Activated CD4-positive, alpha-beta T cell treated with anti-CD3 and anti-CD28 coated beads for 48 hours (primary cell): ENCODE data around the gene GID4.

ENCODE experiments used
- DNase-seq: peaks from one replicate; pipeline ENCODE4 v3.0.0-alpha.2; 2020

GID4 gene

DNA sequence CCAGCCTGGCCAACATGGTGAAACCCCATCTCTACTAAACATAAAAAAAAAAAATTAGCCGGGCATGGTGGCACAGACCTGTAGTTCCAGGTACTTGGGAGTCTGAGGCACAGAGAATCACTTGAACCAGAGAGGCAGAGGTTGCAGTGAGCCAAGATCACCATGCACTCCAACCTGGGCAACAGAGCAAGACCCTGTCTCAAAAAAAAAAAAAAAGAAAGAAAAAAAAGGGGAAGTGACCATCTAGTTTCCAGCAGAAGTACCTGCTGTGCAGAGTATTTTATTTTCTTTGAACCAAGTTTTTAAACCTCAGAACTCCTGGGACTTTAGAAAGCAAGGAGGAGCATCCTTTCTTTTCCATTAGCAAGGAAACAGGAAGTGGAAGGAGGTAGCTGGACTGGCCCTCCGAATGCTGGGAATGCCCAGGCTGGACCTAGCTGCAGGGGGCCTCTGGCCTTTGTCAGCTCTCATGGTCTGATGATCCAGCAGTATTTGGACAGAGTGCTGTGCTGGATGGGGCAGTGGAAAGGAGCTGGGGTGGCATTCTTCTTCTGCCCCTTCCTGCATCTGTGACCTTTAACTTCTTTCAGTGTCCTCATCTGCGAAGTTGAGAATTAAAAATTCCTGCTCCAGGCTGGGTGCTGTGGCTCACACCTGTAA lies 6.6 kb downstream of the GID4 start:
- no peak for DNase-seq

DNA sequence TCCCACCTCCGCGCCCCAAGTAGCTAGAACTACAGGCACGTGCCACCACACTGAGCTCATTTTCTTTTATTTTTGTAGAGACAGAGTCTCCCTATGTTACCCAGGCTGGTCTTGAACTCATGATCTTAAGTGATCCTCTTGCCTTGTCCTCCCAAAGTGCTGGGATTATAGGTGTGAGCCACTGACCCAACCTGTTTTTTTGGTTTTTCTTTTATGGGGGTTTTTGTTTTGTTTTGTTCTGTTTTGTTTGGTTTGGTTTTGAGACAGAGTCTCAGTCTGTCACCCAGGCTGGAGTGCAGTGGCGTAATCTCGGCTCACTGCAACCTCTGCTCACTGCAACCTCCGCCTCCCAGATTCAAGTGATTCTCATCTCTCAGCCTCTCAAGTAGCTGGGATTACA lies 16.4 kb downstream of the GID4 start:
- DNase-seq, result no peak

DNA sequence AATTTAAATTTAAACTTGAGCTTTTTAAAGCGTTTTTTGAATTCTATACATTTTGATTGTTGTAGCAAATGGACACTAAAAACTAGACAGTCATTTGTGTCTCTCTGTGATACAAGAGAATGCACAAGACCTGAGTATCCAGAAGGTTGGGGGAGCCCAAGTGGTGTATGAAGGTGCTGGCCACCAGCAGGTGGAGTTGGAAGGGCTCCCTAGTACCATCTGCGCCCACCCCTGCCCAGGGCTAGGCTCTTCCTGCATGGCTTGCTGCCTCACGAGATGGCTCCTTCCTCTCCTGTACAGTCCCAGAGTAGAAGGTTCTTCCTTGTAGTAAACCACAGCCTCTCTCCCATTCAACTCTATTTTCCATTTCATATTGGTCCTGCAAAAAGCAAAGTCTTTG lies 17.0 kb downstream of the GID4 start:
- no peak for DNase-seq

DNA sequence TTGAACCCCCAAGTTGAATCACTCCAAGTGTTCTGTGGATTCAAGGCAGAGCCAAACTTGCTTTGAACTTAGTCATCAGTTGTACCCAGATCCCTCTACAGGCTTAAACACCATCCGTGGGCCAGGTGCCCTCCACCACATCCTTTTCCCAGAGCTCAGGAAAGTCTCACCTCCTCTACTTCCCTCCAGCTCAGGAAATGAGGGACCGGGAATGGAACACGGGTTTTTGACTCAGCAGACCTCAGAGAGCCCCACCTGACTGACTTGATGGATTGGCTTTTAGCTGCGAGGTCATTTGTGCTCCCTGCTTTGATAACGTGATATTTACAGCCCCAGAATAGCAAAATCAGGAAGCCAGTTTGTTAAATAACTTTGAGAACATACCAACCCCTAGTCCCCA lies 20.1 kb downstream of the GID4 start:
- DNase-seq, result no peak

DNA sequence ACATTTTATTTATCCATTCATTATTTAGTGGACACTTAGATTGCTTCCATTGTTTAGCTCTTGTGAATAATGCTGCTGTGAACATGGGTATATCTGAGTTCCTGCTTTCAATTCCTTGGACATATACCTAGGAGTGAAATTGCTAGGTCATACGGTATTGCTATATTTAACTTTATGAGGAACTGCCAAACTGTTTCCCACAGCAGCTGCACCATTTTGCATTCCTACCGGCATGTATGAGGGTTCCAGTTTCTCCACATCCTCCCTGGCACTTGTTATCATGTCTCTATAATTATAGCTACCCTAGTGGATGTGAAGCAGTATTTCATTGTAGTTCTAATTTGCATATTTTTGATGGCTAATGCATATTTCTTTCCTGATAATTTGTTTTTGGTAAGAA lies 24.8 kb downstream of the GID4 start:
- no peak for DNase-seq

DNA sequence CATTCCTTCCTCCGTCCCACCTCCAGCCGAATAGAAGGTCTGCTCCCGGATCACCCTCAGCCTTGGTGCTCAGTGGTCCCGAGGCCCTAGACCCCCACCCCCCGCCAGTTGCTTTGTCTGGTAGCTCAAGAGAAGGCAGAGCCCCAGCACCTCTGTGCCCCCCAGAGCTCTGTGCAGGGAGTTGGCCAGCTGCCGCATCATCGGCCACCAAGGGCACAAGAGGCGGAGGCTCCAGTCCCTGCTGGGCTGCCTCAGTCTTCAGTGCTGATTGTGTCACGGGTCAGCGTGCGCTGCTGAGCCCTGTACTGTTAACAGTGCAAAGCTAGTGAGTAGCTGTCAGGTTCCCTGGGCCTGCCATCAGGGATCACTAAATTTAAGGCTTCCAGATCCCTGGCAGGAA lies 26.3 kb downstream of the GID4 start:
- no peak for DNase-seq

DNA sequence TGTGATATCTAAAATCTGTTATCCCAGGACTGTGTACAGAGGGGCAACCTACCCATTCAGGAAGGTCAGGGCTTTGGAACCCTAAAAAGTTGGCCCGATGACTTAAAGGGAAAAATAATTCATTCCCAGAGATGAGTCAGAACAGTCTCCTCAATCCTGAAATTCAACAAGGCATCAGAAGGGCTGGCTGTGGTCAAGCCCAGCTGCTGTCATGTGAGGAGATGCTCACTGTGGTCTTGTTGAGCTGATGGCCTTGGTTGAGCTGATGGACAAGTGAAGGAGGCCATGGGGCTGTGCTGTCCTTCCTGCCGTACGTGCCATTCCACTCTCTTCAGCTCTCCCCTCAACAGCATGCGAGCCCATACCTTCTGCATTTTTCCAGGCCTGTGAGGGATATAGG lies 27.7 kb downstream of the GID4 start:
- no peak for DNase-seq

DNA sequence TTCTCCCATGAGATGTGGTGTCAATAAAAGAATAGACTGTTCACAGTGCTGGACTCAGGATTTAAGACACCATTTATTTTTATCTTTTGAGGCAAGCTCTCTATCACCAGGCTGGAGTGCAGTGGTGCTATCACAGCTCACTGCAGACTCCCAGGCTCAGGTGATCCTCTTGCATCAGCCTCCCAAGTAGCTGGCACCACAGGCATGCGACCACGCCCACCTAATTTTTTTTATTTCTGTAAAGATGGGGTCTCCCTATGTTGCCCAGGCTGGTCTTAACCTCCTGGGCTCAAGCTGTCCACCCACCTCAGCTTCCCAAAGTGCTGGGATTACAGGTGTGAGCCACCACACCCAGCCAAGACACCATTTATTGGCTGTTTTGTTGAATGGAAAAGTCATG lies 29.9 kb downstream of the GID4 start:
- DNase-seq, result no peak

DNA sequence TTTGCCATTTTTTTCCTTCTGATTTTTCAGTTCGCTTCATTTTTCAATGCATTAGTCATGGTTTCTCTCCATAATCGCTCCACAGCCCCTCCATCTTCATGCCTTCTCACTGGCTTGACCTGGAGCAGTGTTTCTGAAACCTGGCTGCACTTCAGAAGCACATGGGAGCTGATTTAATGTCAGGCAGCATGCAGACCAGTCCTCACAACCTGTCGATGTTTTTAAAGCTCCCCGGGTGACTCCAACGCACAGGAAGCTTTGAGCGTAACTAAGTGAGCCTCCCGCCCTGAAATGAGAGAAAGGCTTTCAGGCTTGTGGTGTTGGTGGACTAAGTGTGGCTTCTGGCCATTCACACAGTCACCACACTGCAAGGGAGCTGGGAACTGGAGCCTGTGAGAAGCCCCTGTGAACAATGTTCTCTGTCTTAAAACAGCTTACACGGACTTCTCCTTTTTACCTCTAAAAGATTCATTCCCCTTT lies 31.7 kb downstream of the GID4 start:
- no peak for DNase-seq

DNA sequence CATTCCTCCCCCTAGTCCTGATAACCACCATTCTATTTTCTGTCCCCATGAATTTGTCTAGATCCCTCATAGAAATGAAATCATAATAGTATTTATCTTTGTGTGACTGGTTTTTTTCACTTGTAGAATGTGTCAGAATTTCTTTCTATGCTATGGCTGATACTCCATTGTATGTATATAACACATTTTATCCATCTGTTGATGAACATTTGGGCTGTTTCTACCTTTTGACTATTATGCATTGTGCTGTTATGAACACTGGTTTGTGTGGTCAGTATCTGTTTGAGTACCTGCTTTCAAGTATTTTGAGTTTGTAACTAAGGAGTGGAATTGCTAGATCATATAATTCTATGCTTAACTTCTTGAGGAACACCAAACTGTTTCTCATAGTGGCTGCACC lies 32.5 kb downstream of the GID4 start:
- DNase-seq, result no peak

DNA sequence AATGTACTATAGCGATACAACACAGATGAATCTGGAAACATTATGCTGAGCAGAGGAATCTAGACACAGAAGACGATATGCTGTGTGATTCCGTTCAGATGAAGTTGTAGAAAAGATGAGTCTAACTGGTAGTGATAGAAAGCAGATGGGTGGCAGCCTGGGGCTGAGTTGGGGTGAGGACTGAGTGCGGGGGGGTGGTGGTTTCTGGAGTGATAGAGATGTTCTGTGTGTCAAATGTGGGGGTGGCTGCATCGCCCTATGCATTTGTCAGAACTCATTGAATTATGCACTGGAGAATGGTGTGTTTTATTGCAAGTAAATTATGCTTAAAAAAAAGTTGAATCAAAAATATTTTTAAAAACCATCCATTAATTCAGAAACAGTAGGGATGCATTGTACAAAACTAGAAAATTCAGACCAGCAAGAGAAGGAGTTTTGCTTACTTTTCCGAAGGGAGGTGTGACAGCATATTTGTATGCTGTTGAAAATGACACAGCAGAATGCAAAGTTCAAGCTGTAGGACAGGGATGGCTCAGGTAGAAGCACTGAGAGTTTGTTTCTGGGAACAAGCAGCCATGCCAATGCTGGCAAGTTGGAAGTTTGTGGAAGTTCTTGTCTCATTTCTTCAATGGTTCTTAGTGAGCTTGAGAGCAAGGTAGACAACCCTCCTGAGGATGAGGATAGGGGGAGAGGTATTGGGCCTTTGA lies 35.5 kb downstream of the GID4 start:
- DNase-seq, result no peak

DNA sequence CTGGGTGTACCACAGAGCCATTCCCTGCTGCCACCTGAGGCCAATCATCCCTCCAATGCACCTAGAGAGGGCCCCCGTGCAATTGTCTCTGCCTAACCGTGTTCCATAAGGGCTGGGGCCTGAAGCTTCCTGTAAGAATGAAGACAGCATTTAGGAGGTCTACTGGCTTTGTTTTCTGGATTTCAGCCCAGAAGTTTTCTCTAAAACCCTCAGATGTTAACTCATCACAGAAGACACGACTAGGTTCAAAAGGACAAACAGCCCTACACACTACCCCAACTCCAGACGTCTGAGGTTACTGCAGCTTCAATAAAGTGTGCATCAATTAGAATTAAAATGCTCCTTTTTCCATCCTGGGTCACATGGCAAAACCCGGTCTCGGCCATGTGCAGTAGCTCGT lies 37.7 kb downstream of the GID4 start:
- DNase-seq, result no peak

DNA sequence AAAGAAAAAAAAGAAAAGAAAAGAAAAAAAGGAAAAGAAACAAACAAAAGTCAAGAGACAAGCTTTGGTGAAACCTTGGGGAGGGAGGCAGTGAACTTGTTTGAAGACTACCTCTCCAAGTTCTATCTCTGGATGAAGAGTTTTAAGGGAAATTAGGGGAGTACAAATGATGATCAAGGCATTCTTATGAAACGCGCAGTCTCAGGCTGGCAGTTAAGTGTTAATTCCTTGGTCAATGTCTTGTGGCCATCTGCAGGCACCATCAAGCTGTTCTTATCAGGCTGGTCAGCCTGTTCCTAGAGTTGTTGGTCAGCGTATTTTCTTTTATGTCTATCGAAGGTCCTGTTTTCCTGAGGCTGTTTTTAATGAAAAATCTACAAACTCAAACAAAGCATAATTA lies 40.3 kb downstream of the GID4 start:
- no peak for DNase-seq

DNA sequence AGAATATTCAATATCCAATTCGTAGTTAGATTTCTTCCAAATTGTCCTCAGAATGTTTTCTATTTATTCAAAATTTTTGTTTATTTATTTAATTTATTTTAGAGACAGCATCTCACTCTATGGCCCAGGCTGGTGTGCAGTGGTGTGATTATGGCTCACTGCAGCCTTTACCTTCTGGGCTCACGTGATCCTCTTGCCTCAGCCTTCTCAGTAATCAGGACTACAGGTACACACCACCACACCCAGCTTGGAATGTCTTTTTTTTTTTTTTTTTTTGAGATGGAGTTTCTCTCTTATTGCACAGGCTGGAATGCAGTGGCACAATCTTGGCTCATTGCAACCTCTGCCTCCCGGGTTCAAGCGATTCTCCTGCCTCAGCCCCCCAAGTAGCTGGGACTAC lies 45.0 kb downstream of the GID4 start:
- DNase-seq, result no peak

DNA sequence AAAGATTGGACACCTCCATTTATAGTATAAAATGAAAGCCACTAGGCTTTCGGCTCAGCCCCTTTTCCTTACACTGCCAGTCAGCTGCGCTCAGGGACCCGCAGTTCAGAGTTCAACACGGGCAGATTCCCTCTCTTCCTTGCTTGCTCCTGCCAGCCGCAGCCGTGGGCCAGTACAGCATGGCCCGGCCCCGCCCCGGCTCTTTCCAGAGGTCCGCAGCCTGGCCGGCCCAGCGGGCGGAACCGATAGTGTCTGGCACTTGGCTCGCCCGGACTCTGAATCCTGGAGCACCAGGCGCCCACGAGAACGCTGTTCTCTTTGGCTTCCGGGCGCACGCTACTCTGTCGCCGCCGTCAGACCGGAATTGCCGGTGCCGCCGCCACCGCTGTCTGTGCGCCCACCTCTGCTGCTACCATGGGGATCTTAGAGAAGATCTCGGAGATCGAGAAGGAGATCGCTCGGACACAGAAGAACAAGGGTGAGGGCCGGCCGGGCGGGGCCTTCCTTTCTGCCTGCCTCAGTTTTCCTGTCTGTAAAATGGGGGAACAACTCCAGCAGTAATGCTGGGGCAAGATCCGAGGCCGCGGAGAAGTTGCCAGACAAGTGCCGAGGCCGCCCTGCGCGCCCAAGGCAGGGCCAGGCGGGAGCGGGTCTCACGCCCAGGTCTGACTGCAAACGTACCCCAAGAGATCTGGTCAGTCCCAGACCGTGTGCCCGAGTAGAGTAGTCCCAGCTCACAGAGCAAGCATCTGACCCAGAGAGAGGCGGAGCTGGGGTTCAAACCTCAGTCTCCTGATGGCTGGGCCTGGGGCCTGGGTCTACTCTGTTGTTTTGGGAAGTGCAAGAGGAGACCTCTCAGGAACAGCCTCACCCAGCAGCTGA lies 48.6 kb downstream of the GID4 start, which contains the start of gene DRG2:
Gene DRG2, plus strand, starts transcription at position 339 of the 882 bp plus-strand sequence. Its CDS starts 76 bp downstream, at position 415.
- peak; percentile 93 for DNase-seq

DNA sequence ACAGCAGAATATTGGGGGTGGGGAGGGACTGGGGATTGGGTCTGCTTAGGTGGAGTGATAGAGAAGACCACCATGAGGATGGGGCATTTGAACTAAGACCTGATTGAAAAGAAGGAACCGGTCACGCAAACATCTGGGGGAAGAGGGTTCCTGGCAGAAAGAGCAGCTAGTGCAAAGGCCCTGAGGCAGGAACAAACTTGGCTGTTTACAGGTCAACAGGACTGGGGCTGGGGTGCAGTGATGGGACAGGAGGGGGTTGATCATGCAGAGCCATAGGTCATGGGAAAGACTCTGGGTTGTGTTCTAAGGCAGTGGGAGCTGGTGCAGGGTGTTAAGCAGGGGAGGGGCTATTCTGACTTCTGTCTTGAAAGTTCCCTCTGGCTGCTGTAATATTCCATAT lies 50.4 kb downstream of the GID4 start:
- DNase-seq, result no peak

DNA sequence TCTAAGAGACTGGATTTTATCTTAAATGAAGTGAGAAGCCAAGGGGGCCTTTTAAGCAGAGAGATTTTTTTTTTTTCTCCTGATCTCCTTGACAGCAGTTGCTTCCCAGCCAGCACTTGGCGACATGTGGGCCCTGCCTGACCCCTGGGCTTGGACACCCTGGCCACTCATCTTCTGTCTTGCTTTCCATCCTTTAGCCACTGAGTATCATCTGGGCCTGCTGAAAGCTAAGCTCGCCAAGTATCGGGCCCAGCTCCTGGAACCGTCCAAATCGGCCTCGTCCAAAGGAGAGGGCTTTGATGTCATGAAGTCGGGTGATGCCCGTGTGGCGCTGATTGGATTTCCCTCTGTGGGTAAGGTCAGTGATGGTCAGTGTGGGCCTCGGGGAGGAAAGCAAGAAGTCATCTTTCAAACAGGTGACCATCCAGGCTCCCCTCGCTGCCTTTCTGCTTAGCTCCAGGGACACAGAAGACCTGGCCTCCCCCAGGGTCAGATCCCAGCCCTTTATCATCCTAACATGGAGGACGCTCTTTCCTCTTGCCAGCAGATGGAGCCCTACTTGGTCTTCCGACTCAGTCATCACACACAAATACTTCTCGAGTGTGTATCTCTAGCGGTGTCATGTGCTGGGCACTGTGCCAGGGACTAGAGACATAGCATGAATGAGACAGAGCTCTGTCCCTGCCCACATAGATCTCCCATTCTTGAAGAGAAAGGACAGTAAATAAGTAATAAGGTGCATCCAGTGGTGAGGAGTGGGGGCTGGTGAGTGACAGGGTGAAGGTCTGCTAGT lies 54.6 kb downstream of the GID4 start:
- DNase-seq, result peak; percentile 66

DNA sequence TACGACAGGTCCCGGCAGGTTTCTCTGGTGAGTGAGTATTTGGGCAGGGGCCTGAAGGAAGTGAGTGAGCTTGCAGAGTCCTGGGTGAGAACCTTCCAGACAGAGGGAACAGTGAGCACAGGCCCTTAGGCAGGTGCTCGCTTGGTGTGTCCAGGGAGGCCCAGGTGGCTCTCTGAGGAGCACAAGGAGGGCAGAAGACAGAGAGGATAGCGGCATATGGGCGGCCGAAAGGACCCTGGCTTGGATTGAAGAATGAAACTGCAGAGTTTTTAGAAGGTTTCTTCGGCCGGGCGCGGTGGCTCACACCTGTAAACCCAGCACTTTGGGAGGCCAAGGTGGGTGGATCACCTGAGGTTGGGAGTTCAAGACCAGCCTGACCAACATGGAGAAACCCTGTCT lies 55.2 kb downstream of the GID4 start:
- no peak for DNase-seq

DNA sequence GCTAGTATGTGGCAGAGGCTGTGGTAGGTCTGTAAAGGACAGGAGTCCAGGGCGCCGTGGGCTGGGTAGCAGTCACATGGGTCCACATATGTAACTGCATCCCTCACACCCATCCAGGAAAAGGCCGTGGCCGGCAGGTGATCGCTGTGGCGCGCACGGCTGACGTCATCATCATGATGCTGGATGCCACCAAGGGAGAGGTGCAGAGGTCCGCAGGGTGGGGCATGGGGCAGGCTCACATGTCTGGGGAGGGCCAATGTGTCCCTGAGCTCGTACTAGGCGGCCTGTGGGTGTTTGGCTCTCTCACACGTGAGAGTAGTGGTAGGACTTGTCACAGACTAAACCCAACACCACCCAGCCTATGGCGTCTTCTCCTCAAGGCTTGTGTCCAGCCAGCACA lies 60.3 kb downstream of the GID4 start:
- no peak for DNase-seq

DNA sequence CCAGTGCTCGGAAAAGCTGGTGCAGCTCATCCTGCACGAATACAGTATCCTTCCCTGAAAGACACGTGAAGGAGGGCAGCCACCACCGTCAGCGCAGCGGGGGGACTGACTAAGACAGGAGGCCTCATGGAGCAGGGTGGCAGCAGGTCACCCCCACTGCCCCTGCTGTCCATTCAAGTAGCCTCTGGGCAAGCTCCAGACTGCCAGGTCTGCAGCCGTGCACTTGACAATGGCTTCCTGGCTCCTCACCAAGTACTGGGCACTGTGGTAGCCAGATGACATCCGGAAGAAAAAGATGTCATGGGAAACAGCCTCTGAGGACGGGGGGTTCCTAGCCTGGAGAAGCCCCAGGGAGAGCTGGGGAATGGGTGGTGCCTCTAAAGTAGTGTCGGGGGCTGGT lies 61.4 kb downstream of the GID4 start:
- DNase-seq, result no peak

DNA sequence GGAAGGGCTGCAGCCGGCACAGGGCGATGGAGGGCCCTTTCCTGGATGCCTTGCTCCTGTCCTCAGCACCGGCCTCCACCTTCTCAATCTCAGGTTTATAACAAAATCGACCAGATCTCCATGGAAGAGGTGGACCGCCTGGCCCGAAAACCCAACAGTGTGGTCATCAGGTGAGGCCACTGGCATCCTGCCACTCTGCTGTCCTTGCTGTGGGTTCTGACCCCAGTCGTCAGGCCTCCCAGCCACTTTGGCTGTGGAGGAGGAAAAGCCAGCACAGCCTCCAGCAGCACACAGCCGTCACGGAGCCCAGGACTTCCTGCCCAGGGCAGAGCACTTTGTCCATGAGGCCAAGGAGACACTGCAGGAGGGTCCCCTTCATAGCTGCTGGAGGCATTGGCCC lies 62.6 kb downstream of the GID4 start:
- no peak for DNase-seq

DNA sequence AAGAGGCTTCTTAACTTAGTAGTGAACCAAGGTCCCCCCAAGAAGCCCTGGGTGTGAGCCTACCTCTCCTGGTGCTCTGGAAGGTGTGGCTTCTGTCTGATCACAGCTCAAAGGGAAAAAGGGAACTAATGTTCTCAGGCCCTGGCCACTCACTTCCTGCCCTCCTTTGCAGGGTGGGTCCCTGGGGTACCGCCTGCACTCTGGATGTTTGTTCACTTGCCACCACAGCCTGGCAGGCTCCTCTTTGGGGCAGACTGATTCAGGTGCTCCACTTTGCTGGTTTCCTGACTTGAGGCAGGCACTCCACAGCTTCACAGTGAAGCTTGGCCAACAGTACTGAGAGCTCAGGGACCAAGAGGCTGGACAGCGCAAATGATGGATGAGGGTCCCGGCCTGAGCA lies 63.4 kb downstream of the GID4 start:
- DNase-seq, result no peak

DNA sequence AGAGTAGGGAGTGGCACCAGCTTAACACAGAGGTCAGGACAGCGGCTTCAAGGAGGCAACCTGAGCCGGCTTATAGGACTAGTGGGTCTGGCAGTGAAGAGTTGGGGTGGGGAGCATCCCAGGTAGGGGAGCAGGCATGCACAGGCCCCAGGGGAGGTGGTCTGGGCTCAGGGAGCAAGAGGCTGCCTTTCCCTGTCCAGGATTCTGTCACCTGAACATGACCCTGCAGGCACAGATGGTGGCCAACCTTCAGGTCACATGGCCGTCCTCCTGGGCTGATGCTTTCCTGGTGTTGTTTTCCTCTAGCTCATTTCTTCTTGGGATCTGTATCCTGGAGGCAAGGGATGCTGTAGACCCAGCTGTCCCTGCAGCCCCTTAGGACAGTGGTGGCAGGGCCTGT lies 65.8 kb downstream of the GID4 start:
- no peak for DNase-seq
